DND-41 (cell line): ENCODE results near the gene OCIAD2.

Experiments
- EZH2 ChIP-seq: IDR thresholded peaks from 3 replicates; pipeline ENCODE4 v1.6.1; 2012; ENCODE audit warnings: borderline replicate concordance, low read depth, mild to moderate bottlenecking, moderate library complexity, low read length, inconsistent platforms; ENCODE audit not compliant: severe bottlenecking
- TF ChIP-seq, protein P1 (sequence below): IDR thresholded peaks from 2 replicates; pipeline ENCODE4 v1.5.1; 2012; ENCODE audit warnings: borderline replicate concordance, low read length, moderate library complexity, mild to moderate bottlenecking; ENCODE audit not compliant: poor library complexity, severe bottlenecking; ENCODE audit errors: extremely low read depth

- TF ChIP-seq, protein P1, sequence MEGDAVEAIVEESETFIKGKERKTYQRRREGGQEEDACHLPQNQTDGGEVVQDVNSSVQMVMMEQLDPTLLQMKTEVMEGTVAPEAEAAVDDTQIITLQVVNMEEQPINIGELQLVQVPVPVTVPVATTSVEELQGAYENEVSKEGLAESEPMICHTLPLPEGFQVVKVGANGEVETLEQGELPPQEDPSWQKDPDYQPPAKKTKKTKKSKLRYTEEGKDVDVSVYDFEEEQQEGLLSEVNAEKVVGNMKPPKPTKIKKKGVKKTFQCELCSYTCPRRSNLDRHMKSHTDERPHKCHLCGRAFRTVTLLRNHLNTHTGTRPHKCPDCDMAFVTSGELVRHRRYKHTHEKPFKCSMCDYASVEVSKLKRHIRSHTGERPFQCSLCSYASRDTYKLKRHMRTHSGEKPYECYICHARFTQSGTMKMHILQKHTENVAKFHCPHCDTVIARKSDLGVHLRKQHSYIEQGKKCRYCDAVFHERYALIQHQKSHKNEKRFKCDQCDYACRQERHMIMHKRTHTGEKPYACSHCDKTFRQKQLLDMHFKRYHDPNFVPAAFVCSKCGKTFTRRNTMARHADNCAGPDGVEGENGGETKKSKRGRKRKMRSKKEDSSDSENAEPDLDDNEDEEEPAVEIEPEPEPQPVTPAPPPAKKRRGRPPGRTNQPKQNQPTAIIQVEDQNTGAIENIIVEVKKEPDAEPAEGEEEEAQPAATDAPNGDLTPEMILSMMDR: no peak
- TF ChIP-seq EZH2: no peak
These were observed 43.1 kb upstream of the OCIAD2 start for GRCh38 chr4:48949518-48950219.
